Measurements from ENCODE around the gene NOS1AP.

DNA sequence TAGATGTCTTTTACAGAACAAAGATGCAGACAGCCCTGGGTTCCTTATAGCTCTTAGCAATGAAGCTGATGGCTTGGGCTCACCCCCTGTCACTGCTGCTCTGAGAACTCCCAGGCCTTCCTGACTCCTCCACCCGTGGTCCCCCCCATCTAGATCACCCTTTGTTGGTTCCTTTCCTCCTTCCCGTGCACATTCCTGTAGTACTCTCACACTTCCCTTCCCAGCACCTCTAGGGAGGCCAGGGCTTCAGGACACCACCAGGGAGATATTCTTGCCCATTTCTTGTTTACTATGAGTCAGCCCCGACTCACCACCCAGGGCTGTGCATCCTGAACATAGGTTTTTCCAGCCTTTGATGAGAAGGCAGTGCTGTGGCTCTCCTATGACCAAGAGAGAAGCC lies 14.4 kb upstream of the NOS1AP start:
- no peak for TF ChIP-seq CTCF (IDR thresholded peaks at IDR 0.05 in 2 of 3, conservative IDR thresholded peaks at IDR 0.05 in 1 of 3; ENCODE audit: borderline replicate concordance in 1 of 3, insufficient read depth in 1 of 3, low read depth in 2 of 3, low read length in 2 of 3)
- TF ChIP-seq, protein P1, sequence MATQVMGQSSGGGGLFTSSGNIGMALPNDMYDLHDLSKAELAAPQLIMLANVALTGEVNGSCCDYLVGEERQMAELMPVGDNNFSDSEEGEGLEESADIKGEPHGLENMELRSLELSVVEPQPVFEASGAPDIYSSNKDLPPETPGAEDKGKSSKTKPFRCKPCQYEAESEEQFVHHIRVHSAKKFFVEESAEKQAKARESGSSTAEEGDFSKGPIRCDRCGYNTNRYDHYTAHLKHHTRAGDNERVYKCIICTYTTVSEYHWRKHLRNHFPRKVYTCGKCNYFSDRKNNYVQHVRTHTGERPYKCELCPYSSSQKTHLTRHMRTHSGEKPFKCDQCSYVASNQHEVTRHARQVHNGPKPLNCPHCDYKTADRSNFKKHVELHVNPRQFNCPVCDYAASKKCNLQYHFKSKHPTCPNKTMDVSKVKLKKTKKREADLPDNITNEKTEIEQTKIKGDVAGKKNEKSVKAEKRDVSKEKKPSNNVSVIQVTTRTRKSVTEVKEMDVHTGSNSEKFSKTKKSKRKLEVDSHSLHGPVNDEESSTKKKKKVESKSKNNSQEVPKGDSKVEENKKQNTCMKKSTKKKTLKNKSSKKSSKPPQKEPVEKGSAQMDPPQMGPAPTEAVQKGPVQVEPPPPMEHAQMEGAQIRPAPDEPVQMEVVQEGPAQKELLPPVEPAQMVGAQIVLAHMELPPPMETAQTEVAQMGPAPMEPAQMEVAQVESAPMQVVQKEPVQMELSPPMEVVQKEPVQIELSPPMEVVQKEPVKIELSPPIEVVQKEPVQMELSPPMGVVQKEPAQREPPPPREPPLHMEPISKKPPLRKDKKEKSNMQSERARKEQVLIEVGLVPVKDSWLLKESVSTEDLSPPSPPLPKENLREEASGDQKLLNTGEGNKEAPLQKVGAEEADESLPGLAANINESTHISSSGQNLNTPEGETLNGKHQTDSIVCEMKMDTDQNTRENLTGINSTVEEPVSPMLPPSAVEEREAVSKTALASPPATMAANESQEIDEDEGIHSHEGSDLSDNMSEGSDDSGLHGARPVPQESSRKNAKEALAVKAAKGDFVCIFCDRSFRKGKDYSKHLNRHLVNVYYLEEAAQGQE (IDR thresholded peaks at IDR 0.05; ENCODE audit: low read depth): no peak
- peak; percentile 85 for TF ChIP-seq JUND (IDR thresholded peaks at IDR 0.05)
